ENCODE data around the gene TEX53.
A peak's percentile ranks its signal among the peaks of the same experiment; 100 is the strongest.

TEX53 gene

DNA sequence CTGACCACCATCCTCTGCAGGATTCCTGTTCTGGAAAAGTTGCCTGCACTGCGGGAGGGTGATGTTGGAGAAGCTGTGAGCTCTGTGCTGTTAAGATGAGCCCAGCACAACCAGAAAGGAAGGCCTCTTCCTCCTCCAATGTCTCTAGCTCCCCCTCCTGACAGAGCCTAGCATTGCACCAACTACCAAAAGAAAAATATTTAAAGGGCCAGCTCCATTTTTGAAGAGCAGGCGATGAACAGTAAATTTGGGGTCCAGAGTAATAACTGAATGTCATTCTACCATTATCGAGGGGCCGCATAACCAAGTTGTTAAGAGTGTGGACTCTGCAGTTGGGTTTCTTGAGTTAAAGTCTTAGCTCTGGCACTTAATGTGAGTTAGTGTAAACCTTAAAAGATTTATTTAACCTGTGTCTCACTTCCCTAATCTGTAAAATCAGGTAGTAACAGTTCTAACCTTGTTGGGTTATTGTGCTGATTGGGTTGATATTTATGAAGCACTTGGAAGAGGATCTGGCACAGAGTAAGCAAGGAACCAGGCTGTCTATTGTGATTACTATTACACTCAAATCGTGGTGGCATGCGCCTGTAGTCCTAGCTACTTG is 3.9 kb downstream of the TEX53 start:
- no peaks in the 10 kb centered on the region for H3K27me3 ChIP-seq (ENCODE audit: control insufficient read depth in 3 of 3, insufficient read depth in 3 of 3, low read depth in 1 of 3, low read length in 3 of 3)
- H3K79me1 ChIP-seq (ENCODE audit: low read depth, low read length) = no peaks in the 10 kb centered on the region
- no CpG with 5 or more reads among the region's 6 CpGs for WGBS, 2 donors (ENCODE audit: extremely low coverage in 2 of 2, insufficient read length in 2 of 2, insufficient replicate concordance in 1 of 2)
- no peak overlapping the region for H3K18ac ChIP-seq (ENCODE audit: low read length)
- H2BK15ac ChIP-seq (ENCODE audit: low read length) = no peak overlapping the region
- peaks cover 0 to 1% of the 10 kb centered on the region in 2 donors for H3K9me3 ChIP-seq (replicated peaks in 1 of 2; ENCODE audit: control insufficient read depth in 2 of 2, insufficient read depth in 1 of 2, low read depth in 1 of 2, low read length in 2 of 2)
- H3K4me2 ChIP-seq (ENCODE audit: insufficient read depth, low read length, poor library complexity, severe bottlenecking) = no peak overlapping the region
- H3K4me3 ChIP-seq (ENCODE audit: low read length in 2 of 2) = no peak overlapping the region
- no peak overlapping the region for H4K91ac ChIP-seq (ENCODE audit: low read depth, low read length, poor library complexity)
- H3K4me1 ChIP-seq (ENCODE audit: control insufficient read depth in 2 of 2, insufficient read depth in 1 of 2, low read depth in 1 of 2, low read length in 2 of 2) = peaks cover 0 to 2% of the 10 kb centered on the region in 2 donors
- peak; percentile 75 for DNase-seq (ENCODE audit: low spot score)
- peaks cover 0 to 1% of the 10 kb centered on the region in 2 donors for H3K36me3 ChIP-seq (replicated peaks in 1 of 2; ENCODE audit: control insufficient read depth in 2 of 2, insufficient read depth in 2 of 2, low read length in 2 of 2)
- no peak overlapping the region for H2BK12ac ChIP-seq (ENCODE audit: low read length)
- no peak overlapping the region for H3K23ac ChIP-seq (ENCODE audit: low read depth, low read length, poor library complexity)
- H2AK5ac ChIP-seq (ENCODE audit: low read depth, low read length) = no peak overlapping the region
- no peak overlapping the region for H4K8ac ChIP-seq (ENCODE audit: low read depth, low read length)
- no peak overlapping the region for H2BK5ac ChIP-seq (ENCODE audit: low read length)
- no peak overlapping the region for H3K9ac ChIP-seq (ENCODE audit: low read depth, low read length, poor library complexity)
- H2AFZ ChIP-seq (ENCODE audit: low read length) = peak overlapping the region; percentile 36
- no peak overlapping the region for H3K14ac ChIP-seq (ENCODE audit: low read length)
- no peak overlapping the region for H3K4ac ChIP-seq (ENCODE audit: low read length)
- no peak overlapping the region for H3K27ac ChIP-seq (replicated peaks; ENCODE audit: low read length)
- H2BK120ac ChIP-seq (ENCODE audit: low read depth, low read length) = no peak overlapping the region

DNA sequence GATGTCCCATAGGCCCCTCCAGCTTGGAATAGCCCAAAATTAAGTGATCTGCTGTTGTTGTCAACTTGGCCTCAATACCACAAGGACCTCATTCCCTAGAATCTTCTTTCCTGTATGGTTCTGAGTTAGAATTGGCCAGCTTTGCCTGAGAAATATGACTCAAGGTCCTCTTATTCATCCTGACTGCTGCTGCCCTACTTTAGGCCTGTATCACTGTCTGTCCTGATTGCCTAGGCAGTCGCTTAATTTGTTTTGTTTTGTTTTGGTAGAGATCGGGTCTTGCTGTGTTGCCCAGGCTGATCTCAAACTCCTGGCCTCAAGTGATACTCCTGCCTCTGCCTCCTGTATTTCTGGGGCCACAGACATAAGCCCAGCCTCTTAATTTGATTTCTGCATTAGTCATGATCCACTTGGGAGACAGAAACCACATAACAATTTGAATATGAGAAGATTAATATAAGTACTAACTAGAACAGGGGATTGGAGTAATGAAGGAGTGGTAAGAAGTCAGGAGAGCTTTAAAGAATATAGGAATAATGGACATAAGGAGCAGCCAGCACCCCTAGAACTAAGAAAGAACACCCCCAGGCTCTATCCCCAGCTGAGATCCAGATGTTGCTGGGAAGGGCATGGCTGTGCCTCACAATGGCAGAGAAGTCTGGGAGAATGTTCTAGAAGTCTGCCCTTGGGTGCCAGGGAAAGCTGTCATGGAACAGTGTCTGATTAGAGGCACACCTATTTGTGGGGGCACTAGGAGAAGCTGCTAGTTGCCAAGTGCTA is 4.6 kb downstream of the TEX53 start:
- Histone ChIP-seq H2BK5ac (ENCODE audit: low read length) (no peak overlapping the region), H3K4ac (ENCODE audit: low read length) (no peak overlapping the region), H3K4me1 (ENCODE audit: control insufficient read depth in 2 of 2, insufficient read depth in 1 of 2, low read depth in 1 of 2, low read length in 2 of 2) (peaks cover 0 to 2% of the 10 kb centered on the region in 2 donors), H4K91ac (ENCODE audit: low read depth, low read length, poor library complexity) (no peak overlapping the region), H3K36me3 (replicated peaks in 1 of 2; ENCODE audit: control insufficient read depth in 2 of 2, insufficient read depth in 2 of 2, low read length in 2 of 2) (peaks cover 0 to 1% of the 10 kb centered on the region in 2 donors), H3K9ac (ENCODE audit: low read depth, low read length, poor library complexity) (no peak overlapping the region), H2BK15ac (ENCODE audit: low read length) (no peak overlapping the region), H4K8ac (ENCODE audit: low read depth, low read length) (no peak overlapping the region), H3K27ac (replicated peaks; ENCODE audit: low read length) (no peak overlapping the region), H2AK5ac (ENCODE audit: low read depth, low read length) (no peak overlapping the region), H2AFZ (ENCODE audit: low read length) (peak overlapping the region; percentile 36), H3K79me1 (ENCODE audit: low read depth, low read length) (no peaks in the 10 kb centered on the region), H3K18ac (ENCODE audit: low read length) (peak overlapping the region; percentile 0), H3K14ac (ENCODE audit: low read length) (no peak overlapping the region), H3K27me3 (ENCODE audit: control insufficient read depth in 3 of 3, insufficient read depth in 3 of 3, low read depth in 1 of 3, low read length in 3 of 3) (no peaks in the 10 kb centered on the region), H2BK12ac (ENCODE audit: low read length) (no peak overlapping the region), H2BK120ac (ENCODE audit: low read depth, low read length) (no peak overlapping the region), H3K4me2 (ENCODE audit: insufficient read depth, low read length, poor library complexity, severe bottlenecking) (no peak overlapping the region), H3K23ac (ENCODE audit: low read depth, low read length, poor library complexity) (no peak overlapping the region), H3K4me3 (ENCODE audit: low read length in 2 of 2) (no peak overlapping the region), H3K9me3 (replicated peaks in 1 of 2; ENCODE audit: control insufficient read depth in 2 of 2, insufficient read depth in 1 of 2, low read depth in 1 of 2, low read length in 2 of 2) (peaks cover 0 to 1% of the 10 kb centered on the region in 2 donors)
- no CpG with 5 or more reads among the region's 2 CpGs for WGBS, 2 donors (ENCODE audit: extremely low coverage in 2 of 2, insufficient read length in 2 of 2, insufficient replicate concordance in 1 of 2)
- DNase-seq (ENCODE audit: low spot score) = no peak

DNA sequence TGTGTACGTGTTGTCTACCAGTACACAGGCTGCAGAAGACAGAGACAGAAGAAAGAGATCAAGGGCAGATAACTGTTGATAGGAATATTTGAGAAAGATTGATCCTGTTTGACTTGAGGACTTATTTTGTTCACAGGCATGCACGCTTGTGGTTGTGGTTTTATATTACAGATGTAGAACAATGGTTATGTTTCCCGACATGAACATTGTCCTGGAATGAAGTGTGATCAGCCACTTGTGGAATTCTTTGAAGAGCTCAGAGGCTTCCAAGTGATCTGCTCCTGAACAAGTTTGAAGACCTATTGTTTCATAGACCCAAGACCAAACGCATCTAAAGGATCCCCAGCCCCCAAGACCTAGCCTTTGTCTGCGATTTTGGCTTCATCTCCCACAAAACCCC is 13.7 kb downstream of the TEX53 start:
- WGBS, 2 donors (ENCODE audit: extremely low coverage in 2 of 2, insufficient read length in 2 of 2, insufficient replicate concordance in 1 of 2) = no CpG with 5 or more reads among the region's 5 CpGs
- no peak overlapping the region for H2AK5ac ChIP-seq (ENCODE audit: low read depth, low read length)
- H3K4me1 ChIP-seq (ENCODE audit: control insufficient read depth in 2 of 2, insufficient read depth in 1 of 2, low read depth in 1 of 2, low read length in 2 of 2) = no peaks in the 10 kb centered on the region
- H3K27ac ChIP-seq (replicated peaks; ENCODE audit: low read length) = no peak overlapping the region
- H3K4ac ChIP-seq (ENCODE audit: low read length) = no peak overlapping the region
- no peaks in the 10 kb centered on the region for H3K27me3 ChIP-seq (ENCODE audit: control insufficient read depth in 3 of 3, insufficient read depth in 3 of 3, low read depth in 1 of 3, low read length in 3 of 3)
- no peak overlapping the region for H2AFZ ChIP-seq (ENCODE audit: low read length)
- no peak overlapping the region for H2BK15ac ChIP-seq (ENCODE audit: low read length)
- no peak overlapping the region for H4K91ac ChIP-seq (ENCODE audit: low read depth, low read length, poor library complexity)
- H3K36me3 ChIP-seq (replicated peaks in 1 of 2; ENCODE audit: control insufficient read depth in 2 of 2, insufficient read depth in 2 of 2, low read length in 2 of 2) = peaks cover 0 to 24% of the 10 kb centered on the region in 2 donors
- H3K79me1 ChIP-seq (ENCODE audit: low read depth, low read length) = no peaks in the 10 kb centered on the region
- DNase-seq (ENCODE audit: low spot score) = no peak
- H4K8ac ChIP-seq (ENCODE audit: low read depth, low read length) = no peak overlapping the region
- H3K9ac ChIP-seq (ENCODE audit: low read depth, low read length, poor library complexity) = no peak overlapping the region
- H3K4me3 ChIP-seq (ENCODE audit: low read length in 2 of 2) = no peak overlapping the region
- H3K4me2 ChIP-seq (ENCODE audit: insufficient read depth, low read length, poor library complexity, severe bottlenecking) = no peak overlapping the region
- H2BK5ac ChIP-seq (ENCODE audit: low read length) = no peak overlapping the region
- H3K18ac ChIP-seq (ENCODE audit: low read length) = no peak overlapping the region
- H3K14ac ChIP-seq (ENCODE audit: low read length) = no peak overlapping the region
- H3K9me3 ChIP-seq (replicated peaks in 1 of 2; ENCODE audit: control insufficient read depth in 2 of 2, insufficient read depth in 1 of 2, low read depth in 1 of 2, low read length in 2 of 2) = no peaks in the 10 kb centered on the region
- no peak overlapping the region for H2BK120ac ChIP-seq (ENCODE audit: low read depth, low read length)
- H3K23ac ChIP-seq (ENCODE audit: low read depth, low read length, poor library complexity) = no peak overlapping the region
- H2BK12ac ChIP-seq (ENCODE audit: low read length) = no peak overlapping the region

DNA sequence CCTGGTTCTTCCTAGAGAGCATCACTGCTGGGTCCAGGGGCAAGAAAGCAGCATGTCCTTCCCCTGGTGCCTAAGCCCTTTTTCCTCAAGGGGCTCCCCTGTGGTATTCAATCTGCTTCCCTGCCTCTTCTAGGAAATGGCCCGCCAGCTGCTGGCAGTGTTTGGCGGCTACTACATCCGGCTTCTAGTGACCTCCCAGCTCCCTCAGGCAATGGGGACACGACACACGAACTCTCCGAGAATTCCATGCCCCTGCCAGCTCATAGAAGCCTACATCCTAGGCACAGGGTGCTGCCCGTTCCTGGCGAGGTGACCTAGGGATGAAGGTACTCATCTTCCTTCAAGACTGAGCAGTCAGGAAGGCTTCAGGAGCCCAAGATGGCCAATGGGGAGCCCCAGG is 14.6 kb downstream of the TEX53 start:
- Histone ChIP-seq H3K27me3 (ENCODE audit: control insufficient read depth in 3 of 3, insufficient read depth in 3 of 3, low read depth in 1 of 3, low read length in 3 of 3) (no peaks in the 10 kb centered on the region), H3K4me1 (ENCODE audit: control insufficient read depth in 2 of 2, insufficient read depth in 1 of 2, low read depth in 1 of 2, low read length in 2 of 2) (peaks cover 2 to 4% of the 10 kb centered on the region in 2 donors), H3K9me3 (replicated peaks in 1 of 2; ENCODE audit: control insufficient read depth in 2 of 2, insufficient read depth in 1 of 2, low read depth in 1 of 2, low read length in 2 of 2) (no peaks in the 10 kb centered on the region), H3K9ac (ENCODE audit: low read depth, low read length, poor library complexity) (no peak overlapping the region), H2AFZ (ENCODE audit: low read length) (no peak overlapping the region), H3K4ac (ENCODE audit: low read length) (peak overlapping the region; percentile 24), H2BK5ac (ENCODE audit: low read length) (no peak overlapping the region), H3K27ac (replicated peaks; ENCODE audit: low read length) (no peak overlapping the region), H2BK120ac (ENCODE audit: low read depth, low read length) (no peak overlapping the region), H2BK12ac (ENCODE audit: low read length) (no peak overlapping the region), H4K91ac (ENCODE audit: low read depth, low read length, poor library complexity) (no peak overlapping the region), H2BK15ac (ENCODE audit: low read length) (no peak overlapping the region), H3K79me1 (ENCODE audit: low read depth, low read length) (no peaks in the 10 kb centered on the region), H4K8ac (ENCODE audit: low read depth, low read length) (no peak overlapping the region), H3K14ac (ENCODE audit: low read length) (no peak overlapping the region), H3K18ac (ENCODE audit: low read length) (no peak overlapping the region), H2AK5ac (ENCODE audit: low read depth, low read length) (peak overlapping the region; percentile 27), H3K23ac (ENCODE audit: low read depth, low read length, poor library complexity) (peak overlapping the region; percentile 70), H3K4me3 (ENCODE audit: low read length in 2 of 2) (peak overlapping the region in 1 of 2 donors; percentile 12), H3K4me2 (ENCODE audit: insufficient read depth, low read length, poor library complexity, severe bottlenecking) (no peak overlapping the region), H3K36me3 (replicated peaks in 1 of 2; ENCODE audit: control insufficient read depth in 2 of 2, insufficient read depth in 2 of 2, low read length in 2 of 2) (peaks cover 0 to 29% of the 10 kb centered on the region in 2 donors)
- no peak for DNase-seq (ENCODE audit: low spot score)
- WGBS, 2 donors (ENCODE audit: extremely low coverage in 2 of 2, insufficient read length in 2 of 2, insufficient replicate concordance in 1 of 2) = no CpG with 5 or more reads among the region's 8 CpGs
